HG02973 (cell line): ENCODE data around the gene RPA3.

ENCODE experiments used
- ATAC-seq: cut with Tn5 transposase; IDR thresholded peaks from one replicate; pipeline ENCODE4 v1.9.1; 2021; ENCODE audit warnings: moderate library complexity; ENCODE audit not compliant: unreplicated experiment

Gene RPA3

DNA sequence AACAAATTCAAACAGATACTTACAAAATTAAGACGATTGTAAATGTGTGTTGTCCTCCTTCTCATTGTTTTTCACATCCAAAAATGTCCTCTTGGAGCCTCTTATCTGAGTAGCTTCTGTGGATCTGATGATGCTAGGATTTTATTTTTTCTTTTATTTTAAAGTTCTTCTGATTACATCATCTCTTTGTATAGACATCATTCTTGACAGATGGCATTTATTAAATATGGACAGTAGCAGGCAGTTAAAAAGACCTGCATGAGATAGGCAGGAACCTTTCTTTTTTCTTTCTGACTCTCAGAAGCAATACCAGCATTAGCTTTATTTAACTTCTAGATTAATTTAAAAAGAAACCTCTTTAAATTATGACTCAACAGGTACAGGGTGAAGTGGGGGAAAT is at the start of gene RPA3:
Gene RPA3, minus strand, starts transcription at position 116 of the 400 bp plus-strand sequence. CDS start 78,189 bp downstream, outside the sequence.
- no peak for ATAC-seq

DNA sequence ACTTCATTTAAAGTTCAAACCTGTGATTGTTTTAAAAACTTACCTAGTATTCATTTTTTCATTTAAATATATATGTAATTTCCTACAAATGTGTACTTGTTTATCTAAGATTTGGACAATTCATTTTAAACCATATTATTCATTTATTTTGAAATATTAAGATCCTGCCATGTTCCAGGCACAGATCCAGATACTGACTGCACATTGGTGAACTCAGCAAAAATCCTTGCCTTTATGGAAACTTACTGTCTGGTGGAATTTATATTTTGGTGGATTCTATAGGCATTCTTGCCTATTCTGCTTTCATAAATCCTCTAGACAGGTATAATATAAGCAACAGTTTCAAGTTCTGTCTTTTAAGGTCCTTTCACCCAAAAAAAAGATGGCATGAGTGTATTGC is 48.3 kb upstream of the RPA3 start:
- no peak for ATAC-seq

DNA sequence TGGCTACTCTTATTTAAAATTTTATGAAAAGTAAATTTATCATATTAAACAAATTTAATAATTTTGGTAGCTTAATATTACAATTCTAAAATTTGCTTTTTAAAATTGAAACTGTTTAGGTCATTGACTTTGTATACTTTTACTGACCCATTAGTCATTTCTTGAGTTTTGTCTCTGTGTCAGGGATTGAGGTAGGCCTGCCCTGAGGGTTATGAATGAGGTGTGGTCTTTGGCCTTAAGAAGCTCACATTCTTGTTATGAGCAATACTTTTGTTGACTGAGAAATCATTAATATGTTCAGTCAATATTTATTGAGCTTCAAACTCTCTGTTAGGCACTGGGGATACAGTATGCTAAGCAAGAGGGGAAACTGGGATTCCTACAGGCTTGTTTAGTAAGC is 47.0 kb upstream of the RPA3 start:
- peak; percentile 70 for ATAC-seq

DNA sequence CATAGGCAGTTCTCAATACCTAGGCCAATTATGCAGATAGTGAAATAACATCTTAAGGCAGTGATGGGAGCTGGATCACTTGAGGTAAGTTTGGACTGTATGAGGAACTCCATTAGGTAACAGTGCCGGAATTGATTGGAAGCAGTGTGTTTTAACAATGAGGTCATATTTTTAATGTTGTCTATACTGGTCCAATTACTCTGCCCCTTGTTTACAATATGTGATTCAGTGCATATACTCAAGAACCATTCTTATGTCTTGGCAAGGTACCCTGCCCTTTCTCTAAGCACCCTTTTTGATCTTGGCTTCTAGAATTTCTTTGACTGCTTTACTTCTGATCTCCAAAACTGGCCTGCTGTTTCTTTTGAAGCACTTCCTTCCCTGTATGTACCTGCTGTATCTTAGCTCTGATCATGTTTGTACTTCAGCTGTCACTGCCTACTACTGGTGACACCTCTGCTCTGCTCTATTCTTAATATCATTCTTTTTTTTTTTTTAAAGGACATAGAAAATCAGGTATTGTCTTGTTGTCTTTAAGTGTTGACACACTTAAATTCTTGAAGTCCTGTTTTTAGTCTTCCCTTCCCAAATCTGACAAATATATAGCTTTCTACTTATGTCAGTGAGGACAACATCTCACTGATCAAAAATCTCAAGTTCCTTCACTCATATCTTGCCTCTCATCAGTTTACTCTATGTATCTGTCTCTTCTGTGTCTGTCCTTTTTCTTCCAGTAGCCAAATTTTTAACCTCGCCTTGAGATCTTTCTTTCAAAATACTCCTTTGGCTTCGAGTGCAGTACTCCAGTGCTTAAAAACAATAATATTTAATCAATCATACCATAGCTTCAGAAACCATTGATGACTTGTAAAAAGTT is 46.4 kb upstream of the RPA3 start:
- no peak for ATAC-seq

DNA sequence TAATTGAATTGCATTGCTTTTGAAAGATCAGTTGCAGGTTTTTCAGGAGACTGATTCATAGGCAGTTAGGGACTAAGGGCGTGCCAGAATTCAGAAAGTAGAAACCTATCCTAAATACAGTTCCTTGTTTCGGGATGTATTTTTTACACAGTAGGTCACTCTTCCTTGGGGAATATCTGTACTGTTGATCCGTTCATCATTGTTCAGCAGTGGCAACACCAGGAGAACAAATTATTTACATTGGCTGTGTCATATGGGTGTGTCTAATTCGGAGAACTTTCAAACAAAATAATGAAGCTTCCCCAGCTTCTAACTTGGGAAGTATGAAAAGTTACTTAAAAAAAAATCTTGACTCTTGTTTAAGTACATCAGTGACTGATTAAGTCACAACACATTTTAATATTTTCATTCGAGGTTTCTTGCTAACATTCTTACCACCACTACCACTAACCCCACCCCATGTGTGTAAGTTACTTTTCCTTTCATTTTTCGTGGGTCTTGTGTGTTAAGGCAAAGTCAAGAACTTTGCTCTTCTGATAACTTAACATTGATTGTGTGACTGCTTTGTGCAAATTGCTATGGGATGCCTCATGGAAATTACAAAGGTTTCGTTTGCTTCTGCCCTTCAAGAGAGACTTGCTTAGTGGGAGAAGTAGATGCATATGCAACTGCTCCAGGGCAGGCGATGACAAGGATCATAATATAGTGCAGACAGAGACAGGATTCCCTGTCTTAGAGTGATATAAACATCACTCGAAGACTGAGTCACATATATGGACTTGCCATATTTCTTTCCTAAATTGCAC is 43.8 kb upstream of the RPA3 start:
- peak; percentile 57 for ATAC-seq

DNA sequence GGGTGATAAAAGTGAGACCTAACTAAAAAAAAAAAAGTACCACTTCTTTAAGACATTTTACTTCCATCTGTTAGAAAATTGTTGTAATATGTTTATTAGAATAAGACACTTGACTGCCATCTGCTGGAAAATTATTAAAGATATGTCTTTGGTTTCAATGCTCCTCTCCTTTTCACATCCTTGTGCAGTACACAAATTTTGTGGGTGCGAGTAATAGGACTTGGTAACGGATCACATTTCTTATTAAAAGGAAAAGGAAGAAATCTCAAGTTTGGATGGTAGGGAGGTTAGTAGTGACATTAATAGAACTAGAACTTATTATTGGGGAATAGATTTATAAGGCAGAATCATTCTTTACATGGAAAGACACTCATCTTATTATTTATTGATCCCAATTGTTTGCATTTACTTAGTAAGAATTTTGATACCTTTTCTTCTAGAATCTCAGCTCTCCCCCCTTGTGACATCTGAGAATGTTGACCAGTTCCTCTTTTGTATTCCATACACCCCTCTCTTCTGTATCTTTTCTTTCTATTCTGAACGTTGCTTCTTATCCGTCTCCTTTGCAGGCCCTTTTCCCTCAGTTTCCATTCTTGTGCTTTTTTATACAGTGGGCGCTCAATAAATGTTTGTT is 43.0 kb upstream of the RPA3 start:
- no peak for ATAC-seq

DNA sequence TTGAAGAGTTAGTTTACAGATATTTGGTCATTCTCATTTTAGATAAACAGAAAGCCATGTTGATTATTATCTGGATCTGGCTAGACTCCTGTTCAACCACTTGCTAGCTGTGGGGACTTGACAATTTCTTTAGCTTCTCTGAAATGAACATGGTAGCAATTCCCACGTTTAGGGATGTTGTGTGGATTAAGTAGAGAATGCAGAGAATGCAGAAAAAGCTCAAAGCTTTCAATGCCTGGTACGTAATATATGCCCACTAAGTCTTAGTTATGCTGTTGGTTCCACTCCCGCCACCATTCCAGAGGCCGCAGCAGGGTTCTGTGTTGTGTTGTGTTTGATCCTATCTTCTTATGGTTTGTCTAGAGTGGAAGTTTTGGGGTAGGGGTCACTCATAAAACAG is 39.2 kb upstream of the RPA3 start:
- ATAC-seq = no peak

DNA sequence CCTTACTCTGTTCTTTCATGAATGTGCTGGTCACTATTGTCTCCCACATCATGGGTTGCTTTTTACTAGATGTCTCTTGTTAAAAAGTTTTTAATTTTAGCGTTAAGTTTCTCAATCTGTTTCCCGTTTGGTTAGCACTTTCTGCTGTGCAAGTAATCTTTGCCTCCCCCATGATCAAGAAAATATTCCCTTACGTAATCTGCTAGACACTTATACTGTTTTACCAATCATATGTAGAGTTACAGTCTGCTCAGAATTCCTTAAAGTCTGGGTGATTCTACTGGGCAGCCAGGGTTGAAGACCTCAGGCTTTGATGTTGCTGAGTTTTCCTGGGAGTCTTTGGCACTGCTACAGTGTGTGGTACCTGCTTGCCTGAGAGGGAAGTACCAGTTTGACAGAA is 38.2 kb upstream of the RPA3 start:
- no peak for ATAC-seq

DNA sequence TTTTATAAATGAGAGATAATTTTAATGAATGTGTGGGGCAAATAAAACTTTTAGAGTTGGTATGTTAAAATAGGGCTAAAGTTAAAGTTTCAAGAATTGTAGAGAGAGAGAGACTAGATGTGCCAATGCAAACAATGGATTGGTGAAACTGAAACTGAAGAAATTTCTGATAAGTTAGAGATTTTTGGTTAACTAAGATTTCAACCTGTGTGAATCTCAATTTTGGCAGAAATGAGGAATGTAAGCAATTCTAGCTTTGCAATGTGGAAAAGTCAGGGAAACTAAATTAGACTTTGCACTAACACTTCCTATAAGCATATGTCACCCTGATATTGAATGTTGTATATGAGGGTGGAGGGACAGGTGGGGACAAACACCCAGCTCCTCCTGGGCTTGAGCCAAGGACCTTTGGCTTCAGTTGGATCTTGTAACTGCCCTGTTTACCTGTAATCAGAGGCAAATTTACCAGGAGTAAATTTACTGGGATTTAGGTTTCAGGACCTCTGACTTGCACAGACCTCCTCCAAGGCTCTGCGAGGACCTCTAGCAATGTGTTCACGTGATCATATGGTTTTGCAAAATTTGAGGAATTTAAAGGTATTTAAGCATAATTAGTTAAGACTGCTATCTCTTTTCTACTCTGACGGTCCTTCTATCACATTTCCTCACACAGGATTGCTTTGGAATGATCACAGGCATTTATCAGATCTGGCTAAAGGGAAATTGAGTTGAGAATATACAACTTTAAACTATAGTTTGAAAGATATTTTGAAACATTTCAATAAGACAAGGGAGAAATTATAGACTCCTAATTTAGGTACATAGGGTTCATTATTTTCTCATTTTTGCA is 33.1 kb upstream of the RPA3 start:
- ATAC-seq = no peak

DNA sequence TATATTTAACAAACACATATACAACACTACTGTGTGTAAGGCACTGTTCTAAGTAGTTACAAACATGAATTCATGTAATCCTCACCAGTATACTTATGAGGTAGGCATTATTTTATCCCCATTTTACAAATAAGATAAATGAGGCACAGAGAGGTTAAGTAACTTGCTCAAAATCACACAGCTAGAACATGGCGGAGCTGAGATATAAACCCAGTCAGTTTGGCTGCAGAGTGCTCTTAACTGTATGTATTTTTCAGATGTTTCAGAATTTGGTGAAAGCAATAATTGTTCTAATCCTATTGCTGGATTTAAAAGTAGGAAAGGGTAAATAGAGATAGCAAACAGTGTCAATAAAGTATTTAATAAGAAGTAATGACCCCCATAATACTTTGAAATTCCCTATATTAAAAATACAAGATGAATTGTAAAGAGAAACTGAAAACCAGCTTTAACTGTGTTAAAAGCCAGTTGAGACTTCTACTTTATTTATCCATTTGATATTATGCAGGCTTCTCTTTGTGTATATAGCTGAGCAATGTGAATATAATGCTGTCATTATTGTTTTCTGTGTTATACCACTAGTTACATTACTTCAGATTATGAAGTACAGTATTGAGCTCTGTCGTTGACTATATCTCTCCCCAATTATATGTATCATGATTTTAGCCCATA is 32.3 kb upstream of the RPA3 start:
- ATAC-seq = no peak

DNA sequence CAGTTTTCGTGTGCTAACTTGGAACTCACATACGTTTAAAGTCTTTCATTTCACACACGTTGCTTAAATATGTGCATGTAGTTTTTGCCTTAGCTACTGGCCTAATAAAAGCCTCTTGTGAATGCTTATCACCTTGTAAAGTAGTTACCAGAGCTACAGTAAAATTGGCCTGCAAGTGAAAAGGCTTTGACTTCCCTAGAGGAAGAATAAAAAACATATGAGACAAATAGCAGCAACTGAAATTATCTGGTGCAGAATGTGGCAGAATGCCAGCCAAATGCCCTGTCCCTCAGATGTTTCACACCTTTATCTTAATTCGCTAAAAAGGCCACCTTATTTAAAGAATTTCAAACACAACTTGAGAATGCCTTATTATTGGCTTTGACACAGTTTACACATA is 28.1 kb upstream of the RPA3 start:
- ATAC-seq = no peak

DNA sequence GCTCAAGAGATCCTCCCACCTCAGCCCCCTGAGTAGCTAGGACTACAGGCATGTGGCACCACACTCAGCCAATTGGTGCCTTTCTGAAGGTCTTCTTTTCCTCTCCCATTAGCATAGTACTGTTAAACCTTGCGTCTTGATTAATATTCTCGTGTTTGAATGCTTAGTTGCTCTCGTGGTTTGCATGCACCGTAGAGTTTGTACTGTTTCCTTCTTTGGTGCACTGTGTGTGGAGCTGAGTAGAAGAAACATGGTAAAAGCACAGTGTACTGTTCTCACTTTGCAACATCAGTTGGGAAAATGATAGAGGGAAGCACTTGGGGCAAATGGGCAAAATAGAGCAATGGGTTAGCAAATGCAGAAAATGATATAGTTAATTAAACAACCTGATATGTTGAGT is 27.6 kb upstream of the RPA3 start:
- no peak for ATAC-seq

DNA sequence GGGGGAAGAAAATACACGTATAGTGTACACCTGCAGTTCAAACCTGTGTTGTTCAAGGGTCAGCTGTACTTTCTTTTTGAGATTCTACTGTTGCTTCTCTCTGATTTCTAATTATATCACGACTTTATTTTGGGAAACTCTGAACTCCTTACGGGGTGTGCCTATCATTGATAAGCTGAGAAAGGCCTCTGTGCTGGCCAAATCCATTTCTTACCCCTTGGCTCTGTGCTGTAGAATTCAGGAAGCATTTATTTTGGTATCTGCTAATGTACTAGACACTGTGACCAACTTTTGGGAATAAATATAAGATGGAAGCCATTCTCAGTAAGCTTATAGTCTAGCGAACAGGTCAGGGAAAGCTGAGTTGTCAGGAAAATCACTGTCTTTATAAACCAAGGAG is 26.9 kb upstream of the RPA3 start:
- ATAC-seq = no peak

DNA sequence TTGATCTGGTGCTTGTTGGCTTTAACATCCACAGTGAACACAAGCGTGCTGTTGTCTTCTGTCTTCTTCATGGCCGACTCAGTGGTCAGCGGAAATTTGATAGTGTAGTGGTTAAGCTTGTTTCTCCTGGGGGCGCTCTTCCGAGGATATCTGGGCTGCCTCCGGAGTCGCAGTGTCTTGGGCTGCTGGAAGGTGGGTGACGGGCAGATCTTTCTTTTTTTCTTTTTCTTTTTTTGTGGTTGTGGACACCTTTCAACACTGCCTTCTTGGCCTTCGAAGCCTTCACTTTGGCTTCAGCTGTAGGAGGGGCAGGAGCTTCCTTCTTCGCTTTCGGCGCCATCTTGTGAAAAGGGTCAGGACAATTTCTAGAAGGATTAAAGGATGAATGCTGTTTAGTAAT is 23.8 kb upstream of the RPA3 start:
- no peak for ATAC-seq

DNA sequence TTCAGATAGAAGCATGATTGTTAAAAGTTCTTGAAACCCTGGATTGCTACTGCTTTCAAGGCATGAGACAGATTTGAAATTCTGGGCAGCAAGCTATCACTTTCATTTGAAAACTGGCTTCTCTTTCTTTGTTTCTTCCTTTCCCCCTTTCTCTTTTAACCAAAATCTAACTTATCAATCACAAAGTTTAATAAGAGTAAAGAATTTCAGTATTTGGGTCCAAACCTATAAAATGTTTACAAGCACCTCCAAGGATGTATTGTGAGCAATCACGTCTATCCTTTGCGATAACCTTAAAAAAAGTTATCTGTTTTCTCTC is 21.6 kb upstream of the RPA3 start:
- ATAC-seq = no peak

DNA sequence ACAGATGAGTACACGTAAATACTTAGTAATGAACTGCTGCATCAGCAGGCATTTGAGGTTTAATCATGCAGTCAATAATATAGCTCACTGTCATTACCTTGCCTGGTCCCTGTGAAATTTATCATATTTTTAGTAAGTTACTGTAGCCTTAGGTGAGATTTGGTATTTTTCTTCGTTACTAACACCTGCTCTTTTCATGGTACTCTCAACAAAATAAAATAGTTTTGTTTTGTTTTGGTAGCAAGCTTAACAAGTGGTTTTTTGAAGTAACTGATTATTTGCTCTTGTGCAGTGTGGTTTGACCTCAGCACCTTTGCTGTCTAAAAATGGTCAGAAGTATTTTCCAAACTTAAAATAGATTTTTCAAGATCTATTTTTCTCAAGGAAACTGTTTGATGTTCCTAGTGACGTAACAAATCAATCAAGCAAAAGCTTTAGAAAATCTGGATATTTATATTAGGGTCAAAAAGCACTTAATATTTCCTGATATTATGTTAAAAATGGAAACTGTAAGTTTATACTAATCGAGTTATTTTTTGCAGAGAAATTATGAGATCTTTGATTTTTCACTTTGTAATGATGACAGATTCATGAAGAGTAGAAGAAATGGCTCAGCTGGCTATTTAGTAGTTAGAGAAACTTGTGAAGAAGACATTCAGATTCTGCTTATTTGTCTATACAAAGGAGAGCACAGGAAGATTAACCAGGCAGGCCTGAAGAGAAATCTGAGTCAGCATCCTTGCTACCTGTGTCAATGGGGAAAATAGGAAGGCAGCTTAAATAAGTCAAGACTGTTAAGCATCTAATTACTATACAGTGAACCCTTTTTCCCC is 21.0 kb upstream of the RPA3 start:
- no peak for ATAC-seq

DNA sequence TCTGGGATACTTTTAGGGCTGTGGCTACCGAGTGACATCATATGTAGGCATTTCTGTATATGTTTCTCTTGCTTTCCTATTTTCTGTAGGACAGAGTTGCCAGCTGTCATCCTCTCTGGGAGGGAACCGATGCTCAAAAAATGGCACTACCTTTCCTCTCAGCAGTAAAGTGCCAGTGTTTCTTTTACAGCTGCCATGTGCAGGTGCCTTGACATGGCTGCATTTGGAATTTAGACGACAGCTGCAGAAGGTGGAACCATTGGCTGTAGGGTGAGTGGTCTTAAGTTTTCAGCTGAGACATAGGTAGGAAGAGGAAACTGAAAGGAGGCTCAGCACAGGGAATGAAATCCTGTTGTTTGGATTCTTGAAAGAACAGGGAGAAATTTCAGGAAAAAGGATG is 20.2 kb upstream of the RPA3 start:
- ATAC-seq = no peak

DNA sequence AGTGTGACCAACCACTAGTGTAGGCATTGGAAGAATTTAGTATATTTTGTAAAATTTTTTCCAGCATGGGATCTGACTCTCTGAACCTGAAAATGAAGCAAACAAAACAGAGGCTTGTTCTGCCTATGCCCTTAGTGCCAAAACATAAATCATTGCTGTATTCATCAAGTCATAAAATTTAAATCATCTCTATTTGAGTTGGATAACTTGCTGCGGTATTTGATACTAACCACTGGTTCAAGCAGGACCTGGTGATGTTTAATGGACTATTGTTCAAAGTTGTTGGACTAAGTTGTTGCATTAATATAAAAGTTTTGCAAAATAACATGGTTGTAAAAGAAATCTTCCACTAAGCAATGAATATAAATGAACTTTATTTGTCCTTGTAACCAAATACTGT is 19.8 kb upstream of the RPA3 start:
- no peak for ATAC-seq

DNA sequence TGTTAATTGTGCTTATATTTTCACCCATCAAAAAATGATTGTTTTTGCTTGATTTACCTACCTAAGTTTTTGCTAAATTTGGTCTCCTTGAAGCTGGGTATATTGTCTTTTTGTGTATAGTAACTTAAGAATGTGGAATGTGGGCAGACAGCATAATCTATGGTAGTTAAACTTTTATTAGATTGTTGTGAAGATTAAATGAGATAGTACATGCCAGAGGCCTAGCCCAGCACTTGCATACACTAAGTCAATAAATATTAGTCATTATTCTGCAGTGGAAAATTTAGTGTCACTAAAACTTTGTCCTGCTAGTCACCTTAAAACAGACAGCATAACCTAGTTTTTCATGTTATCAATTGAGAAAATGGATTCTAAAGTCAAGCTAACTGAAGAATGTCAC is 19.3 kb upstream of the RPA3 start:
- ATAC-seq = no peak

DNA sequence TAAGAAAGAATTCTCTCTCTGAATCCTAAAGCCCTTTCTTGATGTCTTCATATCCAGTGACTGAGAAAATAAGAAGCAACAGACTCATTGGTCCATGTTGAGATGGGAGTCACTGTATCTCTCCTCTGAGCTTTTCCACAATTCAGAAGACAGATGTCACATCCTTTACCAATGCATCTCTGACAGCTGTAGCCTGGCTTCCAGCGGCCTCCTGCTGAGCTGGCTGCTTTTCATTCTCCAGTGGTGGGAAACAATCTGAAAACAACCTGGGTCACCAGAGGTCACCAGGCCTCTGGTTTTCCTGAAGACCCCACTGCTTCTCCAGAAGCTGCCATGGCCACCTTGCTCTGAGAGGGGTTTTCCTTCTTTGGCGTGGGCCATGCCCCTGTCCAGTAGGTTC is 18.3 kb upstream of the RPA3 start:
- no peak for ATAC-seq
